Measurements from ENCODE around the gene PAX9.

PAX9 gene

DNA sequence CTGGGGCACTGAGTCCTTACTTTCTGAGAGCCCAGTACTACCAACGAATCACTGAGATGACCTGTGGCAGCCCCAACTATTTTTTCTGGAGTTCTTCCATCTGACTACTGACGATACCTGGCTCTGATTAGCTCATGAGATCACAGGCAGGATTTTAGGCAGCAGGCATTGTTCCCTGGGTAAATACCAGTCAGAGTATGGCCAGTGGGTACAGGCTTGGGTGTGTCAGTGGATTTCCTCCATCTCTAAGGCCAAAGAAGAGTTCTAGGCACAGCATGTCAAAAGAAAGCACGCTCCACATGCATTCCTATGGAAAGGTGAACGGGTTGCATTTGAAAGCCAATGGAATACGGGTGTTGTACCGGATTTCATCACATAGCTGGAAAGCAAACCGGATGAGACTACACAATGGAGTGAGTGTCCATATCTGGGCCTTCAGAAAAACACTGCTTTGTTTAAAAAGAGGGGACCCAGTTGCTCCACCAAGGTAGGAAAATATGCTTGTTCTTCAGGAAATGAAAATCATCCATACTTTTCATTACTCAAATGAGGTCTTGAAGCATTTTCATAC, 55.0 kb downstream of the PAX9 start:
- Histone ChIP-seq H2AFZ (ENCODE audit: low read depth, low read length) (no peak overlapping the region), H3K27me3 (ENCODE audit: insufficient read depth, low read length, poor library complexity) (no peaks in the 10 kb centered on the region), H4K20me1 (ENCODE audit: insufficient read depth, low read length) (no peaks in the 10 kb centered on the region), H3K4me3 (ENCODE audit: low read depth in 1 of 2, low read length in 2 of 2) (no peak overlapping the region), H3K9me3 (ENCODE audit: insufficient read depth, low read length, severe bottlenecking) (no peaks in the 10 kb centered on the region), H3K4me2 (ENCODE audit: insufficient read depth, low read length) (no peak overlapping the region), H3K79me2 (ENCODE audit: insufficient read depth, low read length) (no peaks in the 10 kb centered on the region), H3K27ac (ENCODE audit: low read length) (no peak overlapping the region), H3K9ac (ENCODE audit: low read depth, low read length) (no peak overlapping the region), H3K36me3 (ENCODE audit: insufficient read depth, low read length) (no peaks in the 10 kb centered on the region), H3K4me1 (ENCODE audit: insufficient read depth, low read length) (peaks cover 4% of the 10 kb centered on the region; the same call in 1 of the 2 replicates)
- no peak for ATAC-seq (ENCODE audit: insufficient read depth, low read depth)
- no peak for DNase-seq
- TF ChIP-seq EZH2 (IDR thresholded peaks at IDR 0.05; ENCODE audit: borderline replicate concordance, low read depth, low read length, severe bottlenecking) = no peak
- TF ChIP-seq, protein P1, sequence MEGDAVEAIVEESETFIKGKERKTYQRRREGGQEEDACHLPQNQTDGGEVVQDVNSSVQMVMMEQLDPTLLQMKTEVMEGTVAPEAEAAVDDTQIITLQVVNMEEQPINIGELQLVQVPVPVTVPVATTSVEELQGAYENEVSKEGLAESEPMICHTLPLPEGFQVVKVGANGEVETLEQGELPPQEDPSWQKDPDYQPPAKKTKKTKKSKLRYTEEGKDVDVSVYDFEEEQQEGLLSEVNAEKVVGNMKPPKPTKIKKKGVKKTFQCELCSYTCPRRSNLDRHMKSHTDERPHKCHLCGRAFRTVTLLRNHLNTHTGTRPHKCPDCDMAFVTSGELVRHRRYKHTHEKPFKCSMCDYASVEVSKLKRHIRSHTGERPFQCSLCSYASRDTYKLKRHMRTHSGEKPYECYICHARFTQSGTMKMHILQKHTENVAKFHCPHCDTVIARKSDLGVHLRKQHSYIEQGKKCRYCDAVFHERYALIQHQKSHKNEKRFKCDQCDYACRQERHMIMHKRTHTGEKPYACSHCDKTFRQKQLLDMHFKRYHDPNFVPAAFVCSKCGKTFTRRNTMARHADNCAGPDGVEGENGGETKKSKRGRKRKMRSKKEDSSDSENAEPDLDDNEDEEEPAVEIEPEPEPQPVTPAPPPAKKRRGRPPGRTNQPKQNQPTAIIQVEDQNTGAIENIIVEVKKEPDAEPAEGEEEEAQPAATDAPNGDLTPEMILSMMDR (IDR thresholded peaks at IDR 0.05; ENCODE audit: borderline replicate concordance, extremely low read depth, low read length, poor library complexity, severe bottlenecking) = no peak

DNA sequence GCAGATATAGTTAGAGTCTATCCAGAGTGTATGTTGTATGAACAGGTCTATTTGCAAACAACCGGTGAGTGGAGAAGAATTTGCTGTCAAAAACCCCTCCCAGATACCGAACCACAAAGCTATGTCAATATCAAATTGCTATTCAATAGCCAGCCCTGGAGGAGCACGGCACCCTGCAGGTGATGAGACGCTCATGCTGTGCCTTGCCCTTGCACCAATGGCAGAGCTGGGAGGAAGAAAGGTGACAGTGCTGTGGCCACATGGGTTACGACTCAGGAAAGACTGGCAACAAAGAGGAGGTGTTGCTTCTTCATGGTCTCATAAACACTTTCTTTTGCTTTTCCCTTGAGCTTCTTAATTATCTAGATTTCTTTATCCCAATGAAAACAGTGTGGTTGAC, 55.7 kb downstream of the PAX9 start:
- Histone ChIP-seq H3K4me2 (ENCODE audit: insufficient read depth, low read length) (no peak overlapping the region), H3K36me3 (ENCODE audit: insufficient read depth, low read length) (no peaks in the 10 kb centered on the region), H3K27ac (ENCODE audit: low read length) (no peak overlapping the region), H3K9me3 (ENCODE audit: insufficient read depth, low read length, severe bottlenecking) (no peaks in the 10 kb centered on the region), H3K4me3 (ENCODE audit: low read depth in 1 of 2, low read length in 2 of 2) (no peak overlapping the region), H3K4me1 (ENCODE audit: insufficient read depth, low read length) (peaks cover 2% of the 10 kb centered on the region; the same call in 1 of the 2 replicates), H4K20me1 (ENCODE audit: insufficient read depth, low read length) (no peaks in the 10 kb centered on the region), H2AFZ (ENCODE audit: low read depth, low read length) (no peak overlapping the region), H3K9ac (ENCODE audit: low read depth, low read length) (no peak overlapping the region), H3K27me3 (ENCODE audit: insufficient read depth, low read length, poor library complexity) (no peaks in the 10 kb centered on the region), H3K79me2 (ENCODE audit: insufficient read depth, low read length) (no peaks in the 10 kb centered on the region)
- no peak for ATAC-seq (ENCODE audit: insufficient read depth, low read depth)
- DNase-seq = no peak
- TF ChIP-seq EZH2 (IDR thresholded peaks at IDR 0.05; ENCODE audit: borderline replicate concordance, low read depth, low read length, severe bottlenecking) = no peak

DNA sequence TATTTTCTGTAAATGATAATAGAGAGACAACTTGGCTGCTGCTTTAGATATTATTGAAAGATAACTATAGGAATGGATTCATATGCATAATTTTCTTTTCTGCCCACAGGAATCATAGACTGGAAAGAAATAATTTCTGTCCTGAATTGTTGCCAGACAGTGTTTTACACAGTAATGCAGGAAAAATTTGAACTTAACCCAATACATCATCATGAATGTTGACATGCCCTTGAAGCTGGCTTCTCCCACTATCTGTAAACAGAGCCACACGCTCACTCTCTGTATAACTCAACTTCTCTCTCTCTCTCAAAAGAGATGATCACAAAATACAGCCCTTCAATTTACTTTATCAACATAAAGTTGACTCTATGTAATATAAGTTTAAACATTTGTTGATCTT, 56.6 kb downstream of the PAX9 start:
- H3K36me3 ChIP-seq (ENCODE audit: insufficient read depth, low read length) = no peaks in the 10 kb centered on the region
- no peaks in the 10 kb centered on the region for H4K20me1 ChIP-seq (ENCODE audit: insufficient read depth, low read length)
- peaks cover 5% of the 10 kb centered on the region; the same call in 1 of the 2 replicates for H3K4me1 ChIP-seq (ENCODE audit: insufficient read depth, low read length)
- no peaks in the 10 kb centered on the region for H3K9me3 ChIP-seq (ENCODE audit: insufficient read depth, low read length, severe bottlenecking)
- H3K79me2 ChIP-seq (ENCODE audit: insufficient read depth, low read length) = no peaks in the 10 kb centered on the region
- H3K4me3 ChIP-seq (ENCODE audit: low read depth in 1 of 2, low read length in 2 of 2) = no peak overlapping the region
- no peak overlapping the region for H3K9ac ChIP-seq (ENCODE audit: low read depth, low read length)
- TF ChIP-seq, protein P1 (IDR thresholded peaks at IDR 0.05; ENCODE audit: borderline replicate concordance, extremely low read depth, low read length, poor library complexity, severe bottlenecking) = no peak
- TF ChIP-seq EZH2 (IDR thresholded peaks at IDR 0.05; ENCODE audit: borderline replicate concordance, low read depth, low read length, severe bottlenecking) = no peak
- H2AFZ ChIP-seq (ENCODE audit: low read depth, low read length) = no peak overlapping the region
- no peak for ATAC-seq (ENCODE audit: insufficient read depth, low read depth)
- no peak overlapping the region for H3K27ac ChIP-seq (ENCODE audit: low read length)
- DNase-seq = no peak
- no peaks in the 10 kb centered on the region for H3K27me3 ChIP-seq (ENCODE audit: insufficient read depth, low read length, poor library complexity)
- no peak overlapping the region for H3K4me2 ChIP-seq (ENCODE audit: insufficient read depth, low read length)

DNA sequence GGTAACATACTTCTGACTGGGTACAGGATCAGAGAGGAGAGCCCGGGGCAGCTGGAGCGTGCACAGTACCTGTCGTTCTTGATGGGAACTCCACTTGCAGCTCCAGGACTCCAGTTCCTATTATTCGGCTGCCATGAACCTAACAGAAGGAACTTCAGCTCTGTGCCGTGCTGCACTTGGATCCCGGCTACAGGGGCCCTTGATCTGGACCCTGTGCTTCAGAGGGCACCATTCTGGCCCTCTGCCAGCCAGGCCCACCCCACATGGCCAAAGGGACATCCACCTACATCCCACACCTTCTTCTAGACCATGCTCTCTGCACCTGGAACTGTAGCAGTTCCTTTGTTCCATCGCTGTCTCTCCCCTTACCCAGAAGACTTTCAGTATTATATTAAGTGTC, 58.2 kb downstream of the PAX9 start:
- no peak overlapping the region for H3K9ac ChIP-seq (ENCODE audit: low read depth, low read length)
- H3K9me3 ChIP-seq (ENCODE audit: insufficient read depth, low read length, severe bottlenecking) = no peaks in the 10 kb centered on the region
- no peak for TF ChIP-seq EZH2 (IDR thresholded peaks at IDR 0.05; ENCODE audit: borderline replicate concordance, low read depth, low read length, severe bottlenecking)
- TF ChIP-seq, protein P1 (IDR thresholded peaks at IDR 0.05; ENCODE audit: borderline replicate concordance, extremely low read depth, low read length, poor library complexity, severe bottlenecking) = no peak
- H3K36me3 ChIP-seq (ENCODE audit: insufficient read depth, low read length) = no peaks in the 10 kb centered on the region
- no peak overlapping the region for H2AFZ ChIP-seq (ENCODE audit: low read depth, low read length)
- H3K4me1 ChIP-seq (ENCODE audit: insufficient read depth, low read length) = peaks cover 21% of the 10 kb centered on the region
- no peak overlapping the region for H3K4me2 ChIP-seq (ENCODE audit: insufficient read depth, low read length)
- H3K27ac ChIP-seq (ENCODE audit: low read length) = no peak overlapping the region
- no peaks in the 10 kb centered on the region for H3K27me3 ChIP-seq (ENCODE audit: insufficient read depth, low read length, poor library complexity)
- DNase-seq = no peak
- no peaks in the 10 kb centered on the region for H3K79me2 ChIP-seq (ENCODE audit: insufficient read depth, low read length)
- H4K20me1 ChIP-seq (ENCODE audit: insufficient read depth, low read length) = no peaks in the 10 kb centered on the region
- H3K4me3 ChIP-seq (ENCODE audit: low read depth in 1 of 2, low read length in 2 of 2) = no peak overlapping the region
- no peak for ATAC-seq (ENCODE audit: insufficient read depth, low read depth)
